Kidney capillary endothelial cell (primary cell): ENCODE data around the gene HABP2.

ENCODE experiments used
- DNase-seq: peaks from one replicate; pipeline ENCODE4 v3.0.0-alpha.2; 2018; ENCODE audit warnings: low spot score

HABP2 gene

GRCh38 chr10:113605268-113605978 is 52.6 kb downstream of the HABP2 start:
- DNase-seq = no peak

GRCh38 chr10:113609704-113610108 is 56.9 kb downstream of the HABP2 start:
- peak; percentile 59 for DNase-seq

- no peak for DNase-seq
Measured at GRCh38 chr10:113610631-113611601, 58.1 kb downstream of the HABP2 start.

GRCh38 chr10:113612154-113612553 is 59.3 kb downstream of the HABP2 start:
- no peak for DNase-seq

- DNase-seq = no peak
Measured at GRCh38 chr10:113613427-113613826, 60.6 kb downstream of the HABP2 start.

GRCh38 chr10:113613977-113614690 is 61.3 kb downstream of the HABP2 start:
- DNase-seq = no peak

GRCh38 chr10:113616244-113617074 is 63.6 kb downstream of the HABP2 start:
- peak; percentile 34 for DNase-seq

GRCh38 chr10:113617086-113617485 is 64.2 kb downstream of the HABP2 start:
- no peak for DNase-seq

- DNase-seq = no peak
Measured at GRCh38 chr10:113618338-113618737, 65.5 kb downstream of the HABP2 start.

- DNase-seq = no peak
Measured at GRCh38 chr10:113619401-113619800, 66.5 kb downstream of the HABP2 start.

GRCh38 chr10:113620511-113620910 is 67.7 kb downstream of the HABP2 start:
- no peak for DNase-seq

GRCh38 chr10:113620936-113621335 is 68.1 kb downstream of the HABP2 start:
- DNase-seq = no peak

GRCh38 chr10:113621799-113622198 is 68.9 kb downstream of the HABP2 start:
- DNase-seq = no peak

- DNase-seq = no peak
Measured at GRCh38 chr10:113622831-113623230, 70.0 kb downstream of the HABP2 start.

- DNase-seq = no peak
Measured at GRCh38 chr10:113625461-113626186, 72.8 kb downstream of the HABP2 start.

- DNase-seq = no peak
Measured at GRCh38 chr10:113626809-113627355, 74.0 kb downstream of the HABP2 start.

GRCh38 chr10:113627836-113628235 is 75.0 kb downstream of the HABP2 start:
- DNase-seq = no peak

- no peak for DNase-seq
Measured at GRCh38 chr10:113628607-113629153, 75.8 kb downstream of the HABP2 start.

- no peak for DNase-seq
Measured at GRCh38 chr10:113630929-113631533, 78.2 kb downstream of the HABP2 start.
